Skeletal muscle cell (primary cell): ENCODE data around the gene BOD1L1.

ENCODE experiments used
- DNase-seq: peaks from one replicate; pipeline ENCODE4 v3.0.0-alpha.2; 2010; ENCODE audit warnings: low read depth
- H3K4me3 ChIP-seq: 2 replicates; pipeline ENCODE4 v1.5.1; 2011; ENCODE audit warnings: low read depth, mild to moderate bottlenecking, control low read depth, low read length, moderate library complexity

BOD1L1 gene

DNA sequence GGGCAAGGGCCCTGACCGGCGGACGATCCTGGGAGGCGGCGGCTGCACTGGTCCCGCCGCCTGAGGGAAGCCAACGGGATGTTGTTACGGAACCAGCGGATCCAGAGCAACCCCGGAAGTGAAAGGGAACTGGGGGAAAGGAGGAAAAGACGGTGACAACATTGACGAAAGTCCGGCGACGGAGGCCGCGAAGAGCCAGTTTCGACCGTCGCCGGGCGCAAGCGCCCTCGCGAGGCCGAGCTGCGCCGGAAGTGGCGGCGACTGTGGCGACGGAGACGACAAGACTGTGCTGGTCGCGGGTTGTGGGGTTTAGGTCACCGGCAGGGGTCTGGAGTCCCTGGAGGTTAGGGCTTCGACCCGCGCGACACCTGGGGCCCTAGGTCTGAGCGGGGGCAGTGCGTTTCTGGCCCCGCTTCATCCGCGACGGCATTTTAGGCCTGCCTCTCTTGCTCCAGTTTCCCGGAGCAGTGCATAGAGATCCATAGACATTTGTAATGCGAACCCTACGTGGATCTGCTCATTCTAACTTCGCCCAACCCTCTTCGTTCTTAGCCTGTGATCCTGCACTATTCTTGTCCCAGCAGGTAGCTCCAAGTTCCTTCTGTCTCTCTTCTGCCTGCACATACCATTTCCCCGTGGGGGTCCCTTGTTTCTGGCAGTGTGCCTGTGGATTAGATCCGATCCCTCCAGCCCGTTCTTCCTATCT is at the start of gene BOD1L1:
Gene BOD1L1, minus strand, starts transcription at position 120 of the 706 bp plus-strand sequence. CDS start 138 bp downstream, outside the sequence.
- peak; percentile 66 for DNase-seq
- H3K4me3 ChIP-seq = peak within 1 kb of the TSS; percentile 86

DNA sequence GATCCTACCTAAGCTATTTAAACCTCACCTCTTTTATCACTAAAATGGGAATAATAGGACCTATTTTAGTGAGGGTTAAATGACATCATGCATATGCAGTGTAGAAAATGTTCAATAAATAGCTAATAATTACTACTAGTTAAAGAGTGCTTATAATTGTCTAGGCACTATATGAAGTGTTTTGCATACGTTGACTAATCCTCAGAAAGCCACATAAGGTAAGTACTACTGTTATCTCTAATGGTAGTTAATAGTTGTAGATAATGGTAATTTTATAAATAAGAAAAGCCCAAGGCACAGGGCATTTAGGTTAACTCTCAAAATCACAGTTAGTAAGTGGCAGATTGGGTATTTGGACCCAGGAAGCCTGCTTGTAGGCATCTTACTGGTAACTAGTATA is 47.4 kb upstream of the BOD1L1 start:
- DNase-seq = no peak
- H3K4me3 ChIP-seq = no peak overlapping the region

DNA sequence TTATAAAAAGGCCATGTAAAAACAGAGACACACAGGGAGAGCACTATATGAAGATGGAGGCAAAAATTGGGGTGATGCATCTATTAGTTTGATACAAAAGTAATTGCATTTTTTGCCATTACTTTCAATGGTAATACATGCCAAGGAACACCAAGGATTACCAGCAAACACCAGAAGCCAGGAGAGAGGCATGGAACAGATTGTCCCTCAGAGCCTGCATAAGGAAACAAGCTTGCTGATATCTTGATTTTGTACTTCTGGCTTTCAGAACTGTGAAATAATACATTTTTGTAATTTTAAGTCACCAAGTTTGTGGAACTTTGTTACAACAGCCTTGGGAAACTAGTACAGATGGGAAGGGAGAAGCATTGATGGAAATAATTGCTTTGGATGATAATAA is 45.6 kb upstream of the BOD1L1 start:
- no peak overlapping the region for H3K4me3 ChIP-seq
- no peak for DNase-seq

DNA sequence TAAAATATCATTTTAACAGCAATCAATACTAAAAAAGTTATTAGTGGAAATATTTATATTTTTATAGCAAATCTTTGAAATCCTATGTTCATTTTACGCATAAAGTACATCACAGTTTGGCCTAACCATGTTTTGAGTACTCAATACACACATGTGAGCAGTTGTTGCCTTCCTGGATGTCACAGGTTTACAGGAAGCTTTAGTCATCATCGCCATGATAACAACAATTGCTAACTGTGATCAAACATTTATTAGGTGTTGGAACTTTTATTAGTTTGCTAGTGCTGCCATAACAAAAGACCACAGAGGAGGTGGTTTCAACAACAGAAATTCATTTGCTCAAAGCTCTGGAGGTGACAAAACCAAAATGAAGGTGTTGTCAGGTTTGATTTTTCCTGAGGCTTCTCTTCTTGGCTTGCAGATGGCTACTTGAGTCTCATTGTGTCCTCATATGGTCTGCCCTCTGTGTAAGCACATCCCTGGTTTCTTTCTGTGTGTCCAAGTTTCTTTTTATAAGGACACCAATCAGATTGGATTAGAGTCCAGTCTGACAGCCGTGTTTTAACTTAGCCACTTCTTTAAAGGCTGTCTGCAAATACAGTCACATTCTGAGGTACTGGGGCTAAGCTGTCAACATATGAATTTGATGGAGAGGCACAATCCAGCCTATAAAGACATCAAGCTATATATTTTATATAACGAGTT is 43.1 kb upstream of the BOD1L1 start:
- H3K4me3 ChIP-seq = no peak overlapping the region
- DNase-seq = no peak

DNA sequence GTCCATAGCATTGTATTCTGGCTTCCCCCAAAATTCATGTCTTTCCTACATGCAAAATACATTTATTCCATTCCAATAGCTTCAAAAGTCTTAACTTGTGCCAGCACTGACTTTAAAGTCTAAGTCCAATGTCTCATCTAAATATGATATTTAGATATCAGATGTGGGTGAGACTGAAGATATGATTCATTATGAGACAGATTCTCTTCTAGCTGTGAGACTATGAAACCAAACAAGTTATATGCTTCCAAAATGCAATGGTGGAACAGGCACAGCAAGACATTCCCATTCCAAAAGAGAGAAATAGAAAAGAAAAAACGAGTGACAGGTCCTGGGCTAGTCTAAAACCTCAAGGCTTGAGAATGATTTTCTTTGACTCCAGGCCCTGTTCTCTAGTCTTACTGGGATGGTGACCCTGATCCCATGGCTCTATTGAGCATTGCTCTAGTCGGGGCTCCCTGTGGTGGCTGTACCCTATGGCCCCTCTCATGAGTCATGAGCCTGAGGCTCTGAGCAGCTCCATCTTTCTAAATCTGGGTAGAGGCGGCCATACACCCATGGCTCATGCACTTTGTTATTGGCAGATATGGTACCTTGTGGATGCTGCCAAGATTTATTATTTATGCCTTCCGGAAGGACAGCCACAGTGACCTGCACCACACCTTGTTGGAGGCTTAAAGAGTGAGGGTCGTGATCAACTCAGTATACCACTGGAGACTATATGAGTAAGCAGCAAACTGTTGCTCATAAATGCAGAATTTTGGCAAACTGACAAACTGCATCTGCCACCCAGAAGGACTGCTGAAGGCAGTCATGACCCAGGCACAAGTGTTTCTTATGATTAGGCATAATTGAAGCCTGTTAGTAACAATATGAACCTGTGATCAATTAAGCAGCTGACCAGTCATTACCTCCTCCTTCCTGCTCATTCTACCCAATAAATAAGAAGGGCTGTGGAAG is 38.5 kb upstream of the BOD1L1 start:
- no peak for DNase-seq

DNA sequence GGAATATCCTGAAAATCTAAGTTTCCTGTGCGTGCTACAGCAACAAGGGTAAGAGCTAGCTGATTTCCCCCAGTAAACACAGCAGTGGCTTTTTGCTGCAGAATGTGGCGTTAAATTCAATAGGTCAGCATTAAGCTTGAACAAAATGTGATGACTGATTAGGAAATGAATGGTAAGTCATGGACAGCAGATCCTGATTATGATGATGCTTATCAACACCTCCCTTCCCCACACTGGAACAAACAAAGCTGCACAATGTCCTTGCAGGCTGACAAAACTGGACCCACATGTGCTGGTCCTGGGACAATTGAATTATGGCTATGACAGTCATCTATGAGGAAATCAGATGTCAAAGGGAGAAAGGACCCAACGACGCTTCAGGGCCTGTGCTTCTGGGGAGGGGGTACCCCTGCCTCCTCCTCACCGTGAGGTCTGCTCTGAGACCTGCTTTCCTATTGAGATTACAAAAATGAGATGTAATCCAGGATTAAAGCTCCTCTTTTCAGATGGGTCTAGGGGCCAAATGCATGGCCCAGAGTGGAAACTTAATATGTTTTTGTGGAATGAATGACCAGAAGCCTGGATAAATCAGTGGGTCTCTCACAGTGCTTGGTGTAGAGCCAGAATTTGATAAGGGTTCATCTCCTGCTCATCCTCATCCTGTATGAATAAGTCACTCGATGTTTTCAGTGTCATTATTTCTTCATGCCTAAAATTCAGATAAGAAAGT is 32.0 kb upstream of the BOD1L1 start:
- no peak for DNase-seq
- H3K4me3 ChIP-seq = no peak overlapping the region

More for the DNA sequence above, 38.5 kb upstream of the BOD1L1 start:
- H3K4me3 ChIP-seq = no peak overlapping the region

DNA sequence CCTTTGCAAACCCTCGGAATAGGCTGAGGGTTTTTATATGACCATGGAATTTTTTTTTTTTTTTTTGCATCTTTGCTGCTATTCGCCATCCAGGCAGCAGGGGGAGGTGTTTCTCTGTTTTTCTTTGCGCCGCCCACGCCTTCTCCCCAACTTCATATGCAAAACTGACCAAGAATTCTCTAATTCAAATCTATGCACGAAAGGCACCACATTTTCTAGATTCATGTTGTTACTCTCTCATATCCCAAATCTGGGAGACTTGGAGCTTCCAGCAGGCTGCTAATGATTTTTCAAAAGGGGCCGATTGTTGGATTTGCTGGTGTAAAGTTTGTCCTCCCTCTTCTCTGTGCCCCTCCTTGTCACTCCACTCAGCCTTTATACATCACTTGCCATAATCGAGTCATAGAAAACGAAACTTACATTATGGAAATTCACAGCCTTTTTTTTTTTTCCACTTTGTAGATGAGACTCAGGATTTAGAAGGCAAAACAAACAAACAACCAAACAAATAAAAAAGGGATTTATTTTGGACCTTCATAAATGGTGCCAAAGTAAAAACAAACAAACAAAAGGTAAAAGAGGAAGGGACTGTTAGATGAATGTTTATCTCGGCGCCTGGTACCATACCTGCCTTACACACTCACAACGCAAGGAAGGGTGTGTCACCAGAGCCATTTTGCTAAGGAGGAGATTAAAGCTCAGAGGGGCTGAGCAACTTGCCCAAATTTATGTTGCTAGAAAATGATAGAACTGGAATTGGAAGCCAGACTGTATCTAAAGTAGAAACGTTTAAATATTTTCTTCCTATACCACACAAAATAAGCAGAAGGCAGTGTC is 29.3 kb upstream of the BOD1L1 start:
- no peak for DNase-seq
- H3K4me3 ChIP-seq = peak overlapping the region; percentile 36

DNA sequence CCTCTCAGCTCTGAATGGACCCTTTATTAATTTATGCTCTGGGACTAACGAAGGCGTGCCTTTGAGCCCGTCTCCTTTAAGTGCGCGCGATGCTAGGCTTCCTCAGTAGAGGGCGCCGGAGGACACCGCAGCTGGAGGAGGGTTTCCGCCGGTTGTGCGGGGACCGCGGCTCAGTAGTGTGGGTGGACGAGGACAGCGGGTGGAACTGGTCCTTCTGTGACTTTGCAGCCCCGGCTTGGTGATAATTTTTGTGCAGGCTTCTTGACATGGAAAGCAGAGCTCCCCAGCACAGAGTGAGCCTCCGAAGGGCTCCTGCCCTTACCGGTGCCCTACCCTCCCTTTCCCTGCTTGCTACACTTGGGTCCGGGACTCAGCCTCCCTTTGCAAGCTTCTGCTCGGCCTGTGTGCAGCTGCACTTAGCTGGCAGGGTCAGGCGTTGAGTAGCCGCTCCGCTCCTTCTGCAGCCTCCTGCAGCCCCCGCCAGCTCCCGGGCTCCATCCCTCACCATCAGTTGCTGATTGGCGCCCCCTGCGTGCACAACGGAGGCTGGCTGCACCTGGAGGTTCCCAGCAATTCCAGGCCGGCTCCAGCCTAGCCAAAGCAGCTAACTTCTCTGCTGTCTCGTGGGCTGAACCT is 26.8 kb upstream of the BOD1L1 start:
- peak overlapping the region; percentile 67 for H3K4me3 ChIP-seq
- peak; percentile 31 for DNase-seq

DNA sequence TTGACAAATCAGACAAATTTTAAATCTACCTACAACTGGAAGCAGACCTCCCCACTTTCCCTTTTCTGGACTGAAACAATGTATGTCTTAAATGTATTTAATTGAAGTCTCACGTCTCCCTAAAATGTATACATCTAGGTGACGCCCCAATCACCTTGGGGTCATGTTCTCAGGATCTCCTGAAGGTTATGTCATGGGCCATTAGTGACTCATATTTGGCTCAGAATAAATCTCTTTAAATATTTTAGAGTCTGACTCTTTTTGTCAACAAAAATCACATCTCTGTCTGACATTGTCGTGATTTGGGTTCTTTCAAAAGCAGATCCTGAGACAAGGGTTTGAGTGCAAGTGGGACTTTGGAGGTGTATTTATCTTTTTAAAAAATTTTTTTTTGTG is 26.2 kb upstream of the BOD1L1 start:
- no peak for DNase-seq

DNA sequence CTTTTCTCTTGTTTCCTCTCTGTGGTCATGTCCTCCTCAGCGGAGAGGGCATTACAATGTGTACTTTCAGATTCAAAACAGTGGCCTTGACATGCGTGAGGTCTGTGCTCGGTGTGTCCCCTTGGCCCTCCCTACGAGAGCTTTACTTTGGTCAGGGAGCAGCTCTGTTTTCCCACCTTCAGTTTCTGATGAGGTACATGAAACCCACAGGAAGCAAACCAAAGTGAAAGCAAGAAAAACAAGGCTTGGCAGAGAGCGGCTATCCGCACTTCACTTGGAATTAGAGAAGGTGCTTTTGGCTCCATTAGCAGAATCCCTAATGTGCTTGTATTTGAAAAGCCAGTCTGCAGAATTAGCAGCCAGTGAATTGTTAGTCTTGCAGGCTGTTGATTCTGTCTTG is 19.5 kb upstream of the BOD1L1 start:
- H3K4me3 ChIP-seq = no peak overlapping the region
- DNase-seq = no peak

More for the DNA sequence above, 26.2 kb upstream of the BOD1L1 start:
- H3K4me3 ChIP-seq = peak overlapping the region; percentile 67

DNA sequence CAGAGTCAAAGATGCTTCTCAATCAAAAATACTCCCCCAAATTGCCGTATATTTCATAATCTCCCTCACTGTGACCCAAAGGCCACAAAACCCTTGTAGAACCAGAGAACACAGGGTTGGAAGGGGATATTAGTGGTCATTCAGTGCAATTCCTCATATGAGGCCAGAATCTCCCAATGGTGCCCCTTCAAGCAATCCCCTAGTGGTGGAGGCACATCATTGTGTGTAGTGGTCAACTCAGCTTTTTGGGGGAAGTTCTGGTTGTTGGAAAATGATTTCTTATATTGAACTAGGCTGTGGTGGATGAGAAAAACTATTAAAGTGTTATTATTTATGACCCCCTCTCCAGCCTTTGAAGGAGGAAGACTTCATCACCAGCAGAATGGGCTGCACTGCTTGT is 17.6 kb upstream of the BOD1L1 start:
- H3K4me3 ChIP-seq = no peak overlapping the region

DNA sequence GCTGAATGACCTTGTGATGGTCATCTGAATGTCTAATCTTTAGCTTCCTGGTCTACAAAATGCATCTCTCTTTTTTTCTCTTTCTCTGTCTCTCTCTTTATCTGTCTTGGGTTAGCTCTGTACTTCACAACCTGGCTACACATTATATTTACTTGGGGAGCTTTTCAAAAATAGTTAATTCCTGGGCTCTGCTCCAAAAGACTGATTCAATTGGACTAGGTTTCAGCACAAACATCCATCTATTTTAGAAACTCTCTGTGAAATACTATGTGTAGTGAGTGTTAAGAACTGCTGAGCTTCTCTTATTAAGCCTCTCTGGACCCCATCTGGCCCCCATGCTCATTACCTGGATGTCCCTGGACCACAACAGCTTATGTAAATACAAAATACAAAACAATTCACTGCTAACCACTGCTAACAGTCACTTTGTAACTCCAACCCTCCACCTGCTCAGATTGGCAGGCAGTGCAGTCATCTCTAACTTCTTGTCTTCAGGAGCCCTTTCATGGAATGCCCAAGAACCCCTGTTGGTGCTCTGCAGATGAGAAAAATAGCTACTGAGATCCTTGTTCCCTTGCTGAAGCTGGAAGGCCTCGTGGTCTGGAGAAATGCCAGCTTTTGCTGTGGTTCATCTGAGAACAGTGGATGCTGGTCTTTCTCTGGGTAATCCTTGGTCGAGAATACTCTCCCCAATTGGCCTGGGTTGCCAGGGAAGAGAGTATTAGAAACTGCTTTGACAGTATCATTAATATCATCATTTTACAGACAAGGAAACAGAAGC is 14.8 kb upstream of the BOD1L1 start:
- DNase-seq = peak; percentile 59

More for the DNA sequence above, 17.6 kb upstream of the BOD1L1 start:
- no peak for DNase-seq

DNA sequence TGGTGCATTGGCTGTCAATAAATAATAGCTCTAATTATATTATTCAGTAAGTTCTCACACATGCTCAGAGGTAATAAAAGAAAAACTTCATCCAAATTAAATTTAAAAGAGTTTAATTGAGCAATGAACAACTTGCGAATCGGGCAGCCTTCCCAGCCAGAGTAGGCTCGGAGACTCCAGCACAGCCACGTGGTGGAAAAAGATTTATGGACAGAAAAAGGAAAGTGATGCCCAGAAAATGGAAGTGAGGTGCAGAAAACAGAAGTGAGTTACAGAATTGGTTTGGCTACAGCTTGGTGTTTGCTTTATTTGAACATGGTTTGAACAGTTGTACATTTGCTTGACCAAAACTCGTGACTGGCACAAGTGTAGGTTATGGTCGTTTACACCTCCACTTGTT is 13.6 kb upstream of the BOD1L1 start:
- no peak for DNase-seq
- no peak overlapping the region for H3K4me3 ChIP-seq

More for the DNA sequence above, 14.8 kb upstream of the BOD1L1 start:
- H3K4me3 ChIP-seq = no peak overlapping the region

DNA sequence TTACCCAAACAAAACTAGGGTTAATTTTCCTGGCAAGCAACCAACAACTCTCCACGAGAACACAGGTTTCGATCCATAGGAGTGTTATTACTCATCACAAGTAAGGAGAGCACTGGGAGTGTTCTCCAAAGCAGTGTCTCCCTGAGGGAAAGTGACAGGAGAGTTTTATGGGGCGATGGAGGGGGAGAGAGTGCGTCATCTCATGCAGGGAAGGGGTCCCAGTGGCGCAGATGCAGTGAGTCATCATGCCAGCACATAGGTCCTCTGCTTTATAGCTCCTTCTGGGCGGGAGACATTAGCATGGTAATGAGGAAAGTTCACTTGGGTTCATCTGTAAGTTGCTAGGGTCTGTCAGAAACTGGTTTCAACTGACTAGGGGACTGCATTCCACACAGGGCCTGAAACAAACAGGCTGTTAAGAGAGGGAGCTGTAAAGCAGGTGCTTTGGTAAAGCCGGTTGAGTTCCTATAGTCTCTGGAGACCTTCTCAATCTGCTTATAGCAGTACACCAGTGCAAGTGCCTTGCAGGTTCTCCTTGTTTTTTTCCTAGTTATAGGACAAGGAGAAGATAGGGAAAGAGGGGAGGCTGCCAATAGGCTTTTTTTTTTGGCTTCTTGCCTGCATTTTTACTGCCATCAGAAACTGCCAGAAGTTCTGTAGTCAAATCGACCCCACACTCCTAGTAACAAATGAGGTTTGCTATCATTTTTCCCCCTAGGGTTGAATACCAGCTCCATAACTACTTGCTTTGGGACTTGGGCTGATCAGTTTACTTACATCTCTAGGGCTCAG is 12.8 kb upstream of the BOD1L1 start:
- H3K4me3 ChIP-seq = no peak overlapping the region
- peak; percentile 98 for DNase-seq

DNA sequence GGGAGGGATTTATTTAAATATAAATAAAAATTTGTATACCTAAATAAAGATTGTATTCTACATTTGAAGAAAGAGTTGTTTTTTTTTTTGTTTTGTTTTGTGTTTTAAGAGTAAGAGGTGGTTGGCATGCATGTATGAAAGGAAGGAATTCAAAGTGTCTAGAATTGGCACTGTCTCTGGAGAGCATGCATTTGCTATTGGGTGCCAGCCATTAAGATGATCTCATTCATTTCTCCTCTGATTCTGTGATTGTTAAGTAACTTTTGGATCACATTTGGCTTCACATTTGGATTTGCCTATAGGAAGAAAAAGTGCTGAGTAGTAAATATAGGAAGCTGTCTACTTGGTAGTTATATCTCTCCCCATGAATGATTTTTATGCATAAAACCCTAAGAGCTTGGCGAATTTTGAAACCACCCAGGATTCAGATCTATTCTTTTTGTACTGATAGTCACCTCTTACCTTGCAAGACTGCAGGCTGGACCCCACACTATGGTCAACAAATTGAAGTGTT is 7.8 kb upstream of the BOD1L1 start:
- H3K4me3 ChIP-seq = no peak overlapping the region
- DNase-seq = no peak

DNA sequence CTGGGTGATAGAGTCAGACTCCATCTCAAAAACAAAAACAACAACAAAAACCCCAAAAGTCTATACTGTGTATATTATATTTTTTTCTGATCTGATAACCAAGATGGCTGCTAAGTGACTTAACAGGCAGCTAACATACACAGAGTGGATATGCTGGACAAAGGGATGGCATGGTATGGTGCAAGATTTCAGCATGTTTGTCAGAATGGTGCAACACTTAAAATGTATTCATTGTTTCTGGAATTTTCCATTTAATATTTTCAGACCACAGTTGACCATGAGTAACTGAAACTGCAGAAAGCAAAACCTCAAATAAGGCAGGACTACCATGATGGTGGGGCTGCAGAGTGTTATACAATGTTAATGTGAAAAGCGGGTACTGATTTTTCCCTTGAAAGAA is 6.1 kb upstream of the BOD1L1 start:
- H3K4me3 ChIP-seq = no peak overlapping the region
- DNase-seq = no peak
